HepG2 (cell line): Measurements from ENCODE around the gene VPREB3. TPM values are rescaled to one million over a fixed set of nuclear protein-coding genes. Genes with fewer than 3 reads are reported as not detected.
A peak's percentile ranks its signal among the peaks of the same experiment; 100 is the strongest.

Source experiments
- CCDC6 ChIP-seq: sonication (generic); formaldehyde crosslinking; IDR thresholded peaks from 2 replicates; pipeline ENCODE4 v1.8.1; 2022; ENCODE audit warnings: mild to moderate bottlenecking, missing genetic modification reagents, moderate library complexity
- DNMT1 ChIP-seq: sonication (generic); formaldehyde crosslinking; IDR thresholded peaks from 2 replicates; pipeline ENCODE4 v1.5.1; 2020; ENCODE audit warnings: mild to moderate bottlenecking, missing genetic modification reagents
- ELF1 ChIP-seq: sonication (generic); formaldehyde crosslinking; IDR thresholded peaks from 2 replicates; pipeline ENCODE4 v1.4.0; 2020; ENCODE audit warnings: missing genetic modification reagents
- JUNB ChIP-seq: sonication (generic); formaldehyde crosslinking; IDR thresholded peaks from 2 replicates; pipeline ENCODE4 v1.8.0; 2022; ENCODE audit warnings: missing genetic modification reagents, mild to moderate bottlenecking, borderline replicate concordance
- RBFOX2 ChIP-seq: fragments of 200-400 bp; formaldehyde crosslinking; IDR thresholded peaks from 2 replicates; pipeline ENCODE4 v1.6.1; 2017; ENCODE audit warnings: low read depth, mild to moderate bottlenecking, low read length
- SALL2 ChIP-seq: sonication (generic); formaldehyde crosslinking; IDR thresholded peaks from 2 replicates; pipeline ENCODE4 v1.8.1; 2023; ENCODE audit warnings: mild to moderate bottlenecking, missing genetic modification reagents, inconsistent platforms
- YEATS4 ChIP-seq: sonication (generic); formaldehyde crosslinking; IDR thresholded peaks from 2 replicates; pipeline ENCODE4 v1.4.0; 2020; ENCODE audit warnings: missing genetic modification reagents, borderline replicate concordance
- ZBTB3 ChIP-seq: sonication (generic); formaldehyde crosslinking; IDR thresholded peaks from 2 replicates; pipeline ENCODE4 v1.4.0; 2020; ENCODE audit warnings: low read depth, mild to moderate bottlenecking, moderate library complexity, missing genetic modification reagents, borderline replicate concordance
- ZBTB8A ChIP-seq: sonication (generic); formaldehyde crosslinking; IDR thresholded peaks from 2 replicates; pipeline ENCODE4 v1.4.0; 2020; ENCODE audit warnings: mild to moderate bottlenecking, low read depth, missing genetic modification reagents, borderline replicate concordance
- ZFP91 ChIP-seq: sonication (generic); formaldehyde crosslinking; IDR thresholded peaks from 2 replicates; pipeline ENCODE4 v1.9.0; 2022; ENCODE audit warnings: missing genetic modification reagents, mild to moderate bottlenecking, borderline replicate concordance
- ZNF883 ChIP-seq: sonication (generic); formaldehyde crosslinking; IDR thresholded peaks from 2 replicates; pipeline ENCODE4 v1.5.1; 2020; ENCODE audit warnings: mild to moderate bottlenecking, missing genetic modification reagents; ENCODE audit errors: not compliant biosample characterization
- polyA plus RNA-seq, 8 experiments: library from polyadenylated mRNA; depleted of rRNA in 3 of 8; stranded (reverse) in 7 of 8; unstranded in 1 of 8; fragments of >200 nt; fragmentation: Illumina TruSeq in 4 of 8; extraction: Trizol in 4 of 8; gene quantifications; 2 replicates each; pipeline versions ENCODE4 v1.2.1 to v1.2.3, GENCODE V29; 2011 to 2016; ENCODE audit warnings: low read depth in 4 of 8, missing spikeins in 1 of 8, mixed read lengths in 1 of 8; ENCODE audit not compliant: insufficient read depth in 1 of 8
- total RNA-seq, 5 experiments: library from RNA; depleted of rRNA; stranded (reverse); fragments of >200 nt; fragmentation: Illumina TruSeq; extraction: Trizol; gene quantifications; 2 replicates each; pipeline ENCODE4 v1.2.3, GENCODE V29; 2016; ENCODE audit warnings: low read depth in 1 of 5
- TF ChIP-seq, protein P1 (sequence below): sonication (generic); formaldehyde crosslinking; IDR thresholded peaks from 2 replicates; pipeline ENCODE4 v1.9.0; 2021; ENCODE audit warnings: missing genetic modification reagents, borderline replicate concordance
- TF ChIP-seq, protein P2 (sequence below): sonication (generic); formaldehyde crosslinking; IDR thresholded peaks from 2 replicates; pipeline ENCODE4 v1.4.0; 2020; ENCODE audit warnings: low read depth, mild to moderate bottlenecking, missing genetic modification reagents
- TF ChIP-seq, protein P3 (sequence below): sonication (generic); formaldehyde crosslinking; IDR thresholded peaks from 2 replicates; pipeline ENCODE4 v1.4.0; 2020; ENCODE audit warnings: missing genetic modification reagents
- TF ChIP-seq, protein P4 (sequence below): sonication (generic); formaldehyde crosslinking; IDR thresholded peaks from 2 replicates; pipeline ENCODE4 v1.4.0; 2020; ENCODE audit warnings: mild to moderate bottlenecking, missing genetic modification reagents

VPREB3 gene
- total and polyA plus RNA-seq, 2 of the 13 experiments (the other 11 are each of a cell fraction or from before 2014, with no cell fraction given) = 0.22 TPM; not detected in 1

GRCh38 chr22:23786752-23787599 lies 32.8 kb upstream of the VPREB3 start, which contains the start of gene SMARCB1 (continued):
- TF ChIP-seq, protein P1, sequence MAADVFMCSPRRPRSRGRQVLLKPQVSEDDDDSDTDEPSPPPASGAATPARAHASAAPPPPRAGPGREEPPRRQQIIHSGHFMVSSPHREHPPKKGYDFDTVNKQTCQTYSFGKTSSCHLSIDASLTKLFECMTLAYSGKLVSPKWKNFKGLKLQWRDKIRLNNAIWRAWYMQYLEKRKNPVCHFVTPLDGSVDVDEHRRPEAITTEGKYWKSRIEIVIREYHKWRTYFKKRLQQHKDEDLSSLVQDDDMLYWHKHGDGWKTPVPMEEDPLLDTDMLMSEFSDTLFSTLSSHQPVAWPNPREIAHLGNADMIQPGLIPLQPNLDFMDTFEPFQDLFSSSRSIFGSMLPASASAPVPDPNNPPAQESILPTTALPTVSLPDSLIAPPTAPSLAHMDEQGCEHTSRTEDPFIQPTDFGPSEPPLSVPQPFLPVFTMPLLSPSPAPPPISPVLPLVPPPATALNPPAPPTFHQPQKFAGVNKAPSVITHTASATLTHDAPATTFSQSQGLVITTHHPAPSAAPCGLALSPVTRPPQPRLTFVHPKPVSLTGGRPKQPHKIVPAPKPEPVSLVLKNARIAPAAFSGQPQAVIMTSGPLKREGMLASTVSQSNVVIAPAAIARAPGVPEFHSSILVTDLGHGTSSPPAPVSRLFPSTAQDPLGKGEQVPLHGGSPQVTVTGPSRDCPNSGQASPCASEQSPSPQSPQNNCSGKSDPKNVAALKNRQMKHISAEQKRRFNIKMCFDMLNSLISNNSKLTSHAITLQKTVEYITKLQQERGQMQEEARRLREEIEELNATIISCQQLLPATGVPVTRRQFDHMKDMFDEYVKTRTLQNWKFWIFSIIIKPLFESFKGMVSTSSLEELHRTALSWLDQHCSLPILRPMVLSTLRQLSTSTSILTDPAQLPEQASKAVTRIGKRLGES = 0 out of 2 replicates have a peak, but pooled peaks have one; percentile 59
- 0 out of 2 replicates have a peak, but pooled peaks have one; percentile 13 for TF ChIP-seq DNMT1 (CRISPR knock-in tag)
- peak; percentile 78; the same call in 1 of the 2 replicates for TF ChIP-seq CCDC6 (CRISPR knock-in tag)
- peak; percentile 96 for TF ChIP-seq RBFOX2
- TF ChIP-seq ELF1 = no peak
- 0 out of 2 replicates have a peak, but pooled peaks have one; percentile 43 for TF ChIP-seq ZBTB3
- no peak for TF ChIP-seq JUNB (CRISPR knock-in tag)
- TF ChIP-seq, protein P2, sequence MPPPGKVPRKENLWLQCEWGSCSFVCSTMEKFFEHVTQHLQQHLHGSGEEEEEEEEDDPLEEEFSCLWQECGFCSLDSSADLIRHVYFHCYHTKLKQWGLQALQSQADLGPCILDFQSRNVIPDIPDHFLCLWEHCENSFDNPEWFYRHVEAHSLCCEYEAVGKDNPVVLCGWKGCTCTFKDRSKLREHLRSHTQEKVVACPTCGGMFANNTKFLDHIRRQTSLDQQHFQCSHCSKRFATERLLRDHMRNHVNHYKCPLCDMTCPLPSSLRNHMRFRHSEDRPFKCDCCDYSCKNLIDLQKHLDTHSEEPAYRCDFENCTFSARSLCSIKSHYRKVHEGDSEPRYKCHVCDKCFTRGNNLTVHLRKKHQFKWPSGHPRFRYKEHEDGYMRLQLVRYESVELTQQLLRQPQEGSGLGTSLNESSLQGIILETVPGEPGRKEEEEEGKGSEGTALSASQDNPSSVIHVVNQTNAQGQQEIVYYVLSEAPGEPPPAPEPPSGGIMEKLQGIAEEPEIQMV (CRISPR knock-in tag) = peak; percentile 77; the same call in 1 of the 2 replicates
- peak; percentile 40 for TF ChIP-seq ZNF883 (CRISPR knock-in tag)
- peak; percentile 100 for TF ChIP-seq ZFP91 (CRISPR knock-in tag)
- peak; percentile 71 for TF ChIP-seq SALL2 (CRISPR knock-in tag)
- TF ChIP-seq, protein P3, sequence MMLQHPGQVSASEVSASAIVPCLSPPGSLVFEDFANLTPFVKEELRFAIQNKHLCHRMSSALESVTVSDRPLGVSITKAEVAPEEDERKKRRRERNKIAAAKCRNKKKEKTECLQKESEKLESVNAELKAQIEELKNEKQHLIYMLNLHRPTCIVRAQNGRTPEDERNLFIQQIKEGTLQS (CRISPR knock-in tag) = 0 out of 2 replicates have a peak, but pooled peaks have one; percentile 10
- TF ChIP-seq, protein P4, sequence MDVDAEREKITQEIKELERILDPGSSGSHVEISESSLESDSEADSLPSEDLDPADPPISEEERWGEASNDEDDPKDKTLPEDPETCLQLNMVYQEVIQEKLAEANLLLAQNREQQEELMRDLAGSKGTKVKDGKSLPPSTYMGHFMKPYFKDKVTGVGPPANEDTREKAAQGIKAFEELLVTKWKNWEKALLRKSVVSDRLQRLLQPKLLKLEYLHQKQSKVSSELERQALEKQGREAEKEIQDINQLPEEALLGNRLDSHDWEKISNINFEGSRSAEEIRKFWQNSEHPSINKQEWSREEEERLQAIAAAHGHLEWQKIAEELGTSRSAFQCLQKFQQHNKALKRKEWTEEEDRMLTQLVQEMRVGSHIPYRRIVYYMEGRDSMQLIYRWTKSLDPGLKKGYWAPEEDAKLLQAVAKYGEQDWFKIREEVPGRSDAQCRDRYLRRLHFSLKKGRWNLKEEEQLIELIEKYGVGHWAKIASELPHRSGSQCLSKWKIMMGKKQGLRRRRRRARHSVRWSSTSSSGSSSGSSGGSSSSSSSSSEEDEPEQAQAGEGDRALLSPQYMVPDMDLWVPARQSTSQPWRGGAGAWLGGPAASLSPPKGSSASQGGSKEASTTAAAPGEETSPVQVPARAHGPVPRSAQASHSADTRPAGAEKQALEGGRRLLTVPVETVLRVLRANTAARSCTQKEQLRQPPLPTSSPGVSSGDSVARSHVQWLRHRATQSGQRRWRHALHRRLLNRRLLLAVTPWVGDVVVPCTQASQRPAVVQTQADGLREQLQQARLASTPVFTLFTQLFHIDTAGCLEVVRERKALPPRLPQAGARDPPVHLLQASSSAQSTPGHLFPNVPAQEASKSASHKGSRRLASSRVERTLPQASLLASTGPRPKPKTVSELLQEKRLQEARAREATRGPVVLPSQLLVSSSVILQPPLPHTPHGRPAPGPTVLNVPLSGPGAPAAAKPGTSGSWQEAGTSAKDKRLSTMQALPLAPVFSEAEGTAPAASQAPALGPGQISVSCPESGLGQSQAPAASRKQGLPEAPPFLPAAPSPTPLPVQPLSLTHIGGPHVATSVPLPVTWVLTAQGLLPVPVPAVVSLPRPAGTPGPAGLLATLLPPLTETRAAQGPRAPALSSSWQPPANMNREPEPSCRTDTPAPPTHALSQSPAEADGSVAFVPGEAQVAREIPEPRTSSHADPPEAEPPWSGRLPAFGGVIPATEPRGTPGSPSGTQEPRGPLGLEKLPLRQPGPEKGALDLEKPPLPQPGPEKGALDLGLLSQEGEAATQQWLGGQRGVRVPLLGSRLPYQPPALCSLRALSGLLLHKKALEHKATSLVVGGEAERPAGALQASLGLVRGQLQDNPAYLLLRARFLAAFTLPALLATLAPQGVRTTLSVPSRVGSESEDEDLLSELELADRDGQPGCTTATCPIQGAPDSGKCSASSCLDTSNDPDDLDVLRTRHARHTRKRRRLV (CRISPR knock-in tag) = no peak
- TF ChIP-seq ZBTB8A = peak; percentile 45; the same call in 1 of the 2 replicates
- TF ChIP-seq YEATS4 (CRISPR knock-in tag) = peak; percentile 93
- TF ChIP-seq, all 625 proteins: peak for 159
